ENCODE results near the gene DAB2IP.

DNA sequence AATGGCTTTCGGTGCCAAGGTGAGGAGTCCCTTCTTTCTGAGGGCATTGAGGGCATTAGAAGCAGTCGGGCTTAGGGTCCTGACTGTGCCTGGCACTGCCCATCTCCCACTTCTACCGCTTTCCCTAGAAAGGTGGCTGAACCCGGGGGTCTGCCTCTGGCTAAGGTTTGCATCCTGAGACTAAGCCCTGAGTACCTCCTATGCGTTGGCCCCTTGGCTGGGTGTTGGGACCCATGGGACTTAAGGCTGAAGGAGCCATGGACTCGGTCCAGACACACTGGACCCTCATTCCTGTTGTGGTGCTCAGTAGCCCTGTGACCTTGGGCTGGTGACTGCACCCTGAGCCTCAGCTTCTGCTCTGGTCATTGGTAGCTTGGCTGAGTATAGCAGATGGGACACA is 23.9 kb downstream of the DAB2IP start:
- no peak for TF ChIP-seq BHLHE40 (IDR thresholded peaks at IDR 0.05; ENCODE audit: low read depth, low read length)
- no peak for TF ChIP-seq MAFK (IDR thresholded peaks at IDR 0.05; ENCODE audit: low read depth, low read length)
- TF ChIP-seq POLR2A (IDR thresholded peaks at IDR 0.05; ENCODE audit: low read depth, low read length), result no peak
- TF ChIP-seq MAZ (IDR thresholded peaks at IDR 0.05; ENCODE audit: borderline replicate concordance, low read depth, low read length), result no peak
- no peak for TF ChIP-seq CTCF (conservative IDR thresholded peaks at IDR 0.05; ENCODE audit: low read depth, low read length)
- no peak for TF ChIP-seq CEBPB (IDR thresholded peaks at IDR 0.05; ENCODE audit: low read depth, low read length)
- TF ChIP-seq CHD1 (IDR thresholded peaks at IDR 0.05; ENCODE audit: low read depth, low read length), result no peak
- no peak for TF ChIP-seq RAD21 (IDR thresholded peaks at IDR 0.05; ENCODE audit: low read length)
- TF ChIP-seq SMC3 (IDR thresholded peaks at IDR 0.05; ENCODE audit: low read depth, low read length), result no peak
- no peak for TF ChIP-seq USF2 (IDR thresholded peaks at IDR 0.05; ENCODE audit: low read depth, low read length)
- no peak for TF ChIP-seq NFE2L2 (IDR thresholded peaks at IDR 0.05; ENCODE audit: low read depth, low read length)
- TF ChIP-seq FOS (IDR thresholded peaks at IDR 0.05; ENCODE audit: low read depth, low read length), result no peak
